ENCODE data around the gene IGF1R.
A peak's percentile ranks its signal among the peaks of the same experiment; 100 is the strongest.

IGF1R gene

DNA sequence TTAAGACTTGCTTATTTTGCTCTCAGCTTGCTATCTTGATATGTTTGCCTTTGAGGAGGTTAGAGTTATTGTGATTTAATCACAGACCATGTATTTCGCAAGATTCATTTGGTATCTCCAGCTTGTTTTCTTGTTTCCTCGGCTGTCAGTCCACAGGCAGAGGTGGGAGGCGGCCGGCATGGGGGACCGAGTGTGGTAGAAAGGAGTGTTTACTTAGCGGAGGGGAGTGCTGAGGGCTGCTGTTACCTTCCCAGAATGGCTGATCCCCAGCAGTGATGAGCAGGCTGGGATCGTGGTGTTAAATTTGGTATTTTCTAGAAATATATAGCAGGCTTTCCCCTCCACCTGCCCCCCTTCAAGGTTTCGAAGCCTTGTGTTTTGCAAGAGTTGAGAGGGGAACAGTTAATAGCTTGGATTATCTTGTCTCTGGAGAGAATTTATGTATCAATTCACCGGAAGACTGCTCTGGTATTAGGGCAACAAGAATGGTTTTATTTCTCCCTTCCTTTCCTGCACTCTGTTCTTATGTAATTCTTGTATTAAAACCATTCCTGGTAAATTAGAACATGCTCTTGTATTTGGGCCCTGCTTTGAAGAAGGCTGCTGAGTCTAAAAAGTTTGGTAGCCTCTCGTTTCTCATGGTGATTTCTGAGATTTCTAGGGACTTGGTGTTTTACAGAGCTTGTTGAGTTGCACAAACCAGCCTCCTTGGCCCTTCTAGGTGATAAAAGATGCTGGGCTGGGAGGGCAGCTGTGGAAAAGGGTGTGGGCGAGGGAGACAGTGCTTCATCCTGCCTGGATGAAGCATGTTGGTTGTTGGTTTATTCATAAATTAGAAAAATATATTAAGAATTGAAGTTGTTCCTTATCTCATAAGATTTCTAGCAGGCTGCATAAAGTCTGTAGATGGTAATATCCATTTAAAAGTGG is 151.4 kb downstream of the IGF1R start:
- peak; percentile 74 for DNase-seq (ENCODE audit: low spot score)

- DNase-seq (ENCODE audit: low spot score), result peak; percentile 64
Measured at GRCh38 chr15:98800437-98801233, 152.3 kb downstream of the IGF1R start.

DNA sequence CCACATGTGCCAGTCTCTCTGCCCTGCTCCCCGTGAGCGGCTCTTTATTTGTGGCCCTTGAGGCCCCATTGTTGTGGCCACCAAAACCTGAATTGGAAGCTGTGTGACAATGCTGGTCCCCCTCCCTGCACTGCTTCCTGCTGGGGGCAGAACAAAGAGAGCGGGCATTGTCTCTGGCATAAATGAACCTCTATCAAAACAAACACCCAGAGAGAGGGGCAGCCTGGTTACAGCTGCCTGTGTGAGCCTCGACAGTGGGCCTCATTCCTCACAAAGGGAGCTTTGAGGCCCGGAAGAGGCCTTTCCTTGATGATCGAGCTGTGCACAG is 152.9 kb downstream of the IGF1R start:
- DNase-seq (ENCODE audit: low spot score), result no peak

- no peak for DNase-seq (ENCODE audit: low spot score)
Measured at GRCh38 chr15:98802187-98802586, 153.8 kb downstream of the IGF1R start.

DNA sequence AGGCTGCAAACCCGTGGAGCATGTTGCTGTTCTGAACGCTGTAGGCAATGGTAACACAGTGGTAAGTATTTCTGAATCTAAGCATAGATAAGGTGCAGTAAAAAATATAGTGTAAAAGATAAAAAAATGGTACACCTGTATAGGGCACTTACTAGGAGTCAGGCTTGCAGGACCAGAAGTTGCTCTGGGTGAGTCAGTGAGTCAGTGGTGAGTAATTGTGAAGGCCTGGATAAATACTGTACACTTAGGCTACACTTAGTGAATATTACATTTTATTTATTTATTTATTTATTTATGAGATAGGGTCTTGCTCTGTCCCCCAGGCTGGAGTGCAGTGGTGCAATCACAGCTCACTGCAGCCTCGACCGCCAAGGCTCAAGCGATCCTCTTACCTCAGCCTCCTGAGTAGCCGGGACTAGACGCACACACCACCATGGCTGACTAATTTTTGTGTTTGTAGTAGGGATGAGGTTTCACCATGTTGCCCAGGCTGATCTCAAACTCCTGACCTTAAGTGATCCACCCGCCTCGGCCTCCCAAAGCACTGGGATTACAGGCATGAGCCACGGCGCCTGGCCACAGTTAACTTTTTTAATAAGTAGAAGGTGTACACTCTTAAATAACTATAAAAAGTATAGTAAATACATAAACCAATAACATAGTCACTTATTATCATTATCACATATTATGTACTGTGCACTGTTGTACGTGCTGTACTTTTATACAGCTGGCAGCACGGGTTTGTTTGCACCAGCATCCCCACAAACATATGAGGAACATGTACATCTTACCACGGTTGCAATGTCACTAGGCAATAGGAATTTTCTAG is 155.1 kb downstream of the IGF1R start:
- DNase-seq (ENCODE audit: low spot score), result no peak

DNA sequence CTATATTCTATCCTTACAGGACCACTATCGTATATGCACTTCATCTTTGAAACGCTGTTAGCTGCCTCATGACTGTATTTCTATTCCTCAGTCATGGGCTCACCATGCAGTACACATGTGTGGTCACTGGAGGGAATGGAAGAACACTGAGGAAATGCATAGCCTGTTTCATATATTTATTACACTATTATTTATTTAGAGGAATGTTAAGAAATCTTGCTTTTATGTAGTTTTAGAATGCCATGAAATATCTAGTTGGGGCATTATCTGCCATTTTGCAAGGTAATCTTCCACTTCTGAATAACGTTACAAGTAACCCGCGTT is 155.7 kb downstream of the IGF1R start:
- no peak for DNase-seq (ENCODE audit: low spot score)

DNA sequence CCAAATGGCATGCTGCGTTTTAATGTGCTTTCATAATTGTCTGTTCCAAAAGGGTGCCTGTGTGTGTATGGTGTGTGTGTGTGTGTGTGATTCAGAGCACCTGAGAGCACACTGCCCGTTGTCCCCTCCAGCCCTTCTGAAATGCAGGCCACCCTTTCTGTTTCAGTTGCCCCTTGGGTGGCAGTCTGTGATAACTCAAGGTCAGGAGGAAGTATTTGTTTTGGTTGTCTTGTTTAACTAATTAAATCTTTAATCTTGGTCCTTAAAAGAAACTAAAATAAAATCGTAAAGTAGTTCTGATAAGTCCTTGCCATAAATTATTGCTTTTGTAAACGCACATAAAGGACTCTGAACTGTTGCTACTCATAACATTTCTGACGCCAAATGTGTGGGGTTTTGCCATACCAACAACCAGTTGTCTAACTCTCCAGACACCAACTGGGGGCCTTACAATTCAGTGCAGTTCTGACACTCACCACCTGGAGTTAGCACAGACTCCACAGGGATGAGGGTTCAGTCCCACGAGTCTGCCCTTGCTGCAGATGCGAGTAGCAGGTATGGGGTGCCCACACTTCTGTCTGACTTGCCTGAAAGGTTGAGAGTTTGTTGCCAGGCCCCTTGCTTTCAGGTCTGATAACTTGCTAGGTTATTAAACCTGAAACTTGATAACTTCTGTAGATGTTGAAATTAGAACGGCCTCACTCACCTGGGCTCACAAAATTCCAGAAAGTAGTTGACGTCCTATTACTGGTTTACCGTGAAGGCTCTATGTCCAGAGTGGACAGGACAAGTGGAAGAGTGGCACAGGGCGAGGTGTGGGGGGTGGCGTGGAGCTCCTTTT is 157.3 kb downstream of the IGF1R start:
- DNase-seq (ENCODE audit: low spot score), result no peak

DNA sequence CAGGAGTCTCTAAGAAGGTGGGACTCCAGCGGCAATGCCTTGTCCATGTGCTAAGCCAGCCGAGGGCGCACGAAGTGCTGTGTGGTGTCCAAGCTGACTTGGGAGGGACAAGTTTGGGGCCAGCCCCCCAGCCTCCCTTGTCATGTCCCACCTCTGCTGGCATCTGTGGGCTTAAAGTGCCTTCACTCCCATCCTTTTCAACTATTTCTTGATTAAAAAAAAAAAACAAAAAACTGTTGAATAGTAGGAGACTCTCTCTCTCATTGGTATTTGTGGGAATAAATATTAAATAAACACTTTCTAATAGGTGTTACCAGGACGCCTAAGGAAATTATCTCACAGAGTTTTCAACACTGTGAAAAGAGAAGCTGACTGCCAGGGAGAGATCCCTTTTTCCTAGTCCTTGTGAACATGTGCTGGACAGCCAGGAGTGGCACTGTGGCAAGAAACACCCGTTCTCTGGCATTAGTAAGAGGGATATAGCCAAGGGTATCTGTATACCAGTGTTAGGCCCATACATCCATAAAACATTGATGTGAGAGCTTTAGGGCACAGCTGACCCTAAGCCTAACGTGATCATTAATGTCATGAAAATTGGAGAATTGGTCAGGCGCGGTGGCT is 158.0 kb downstream of the IGF1R start:
- no peak for DNase-seq (ENCODE audit: low spot score)

DNA sequence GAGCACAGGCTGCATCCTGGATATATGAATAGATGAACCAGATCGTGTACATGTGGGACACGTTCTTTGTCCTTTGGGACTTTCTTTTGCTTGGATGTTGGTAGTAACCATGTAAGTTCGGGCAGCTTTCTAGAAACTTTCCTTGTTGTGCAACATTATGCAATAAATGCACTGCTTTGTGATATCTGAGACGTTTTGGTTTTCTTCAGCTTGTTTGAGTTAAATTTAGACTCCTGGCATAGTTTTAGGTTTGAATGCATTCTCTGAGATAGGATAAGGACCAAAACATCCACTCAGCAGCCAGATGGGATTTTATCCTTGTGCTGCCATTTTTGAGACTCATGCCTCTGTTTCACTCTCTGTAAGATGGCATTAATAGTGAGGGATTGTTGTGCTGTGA is 158.9 kb downstream of the IGF1R start:
- DNase-seq (ENCODE audit: low spot score), result no peak

DNA sequence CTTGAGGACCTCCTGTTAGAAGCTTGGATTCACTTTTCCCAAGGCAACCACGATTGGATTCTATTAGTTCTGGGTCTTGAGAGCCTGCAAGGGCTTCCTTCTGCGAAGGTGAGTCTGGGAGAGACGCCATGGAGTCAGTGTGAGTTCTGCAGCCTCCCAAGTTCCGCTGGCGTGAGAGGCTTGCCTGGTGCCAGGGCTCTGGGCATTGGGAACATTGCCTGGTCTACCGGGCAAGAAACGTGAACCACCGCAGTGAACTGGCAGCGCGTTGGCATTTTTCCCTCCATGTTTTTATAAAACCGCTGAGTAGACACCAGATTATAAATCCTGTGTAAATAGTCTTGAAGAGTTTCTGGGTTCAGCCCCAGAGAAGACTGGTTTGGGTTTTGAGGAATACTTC is 160.9 kb downstream of the IGF1R start:
- DNase-seq (ENCODE audit: low spot score), result no peak

- no peak for DNase-seq (ENCODE audit: low spot score)
Measured at GRCh38 chr15:98812716-98813446, 164.5 kb downstream of the IGF1R start.

- no peak for DNase-seq (ENCODE audit: low spot score)
Measured at GRCh38 chr15:98813951-98814350, 165.6 kb downstream of the IGF1R start.

DNA sequence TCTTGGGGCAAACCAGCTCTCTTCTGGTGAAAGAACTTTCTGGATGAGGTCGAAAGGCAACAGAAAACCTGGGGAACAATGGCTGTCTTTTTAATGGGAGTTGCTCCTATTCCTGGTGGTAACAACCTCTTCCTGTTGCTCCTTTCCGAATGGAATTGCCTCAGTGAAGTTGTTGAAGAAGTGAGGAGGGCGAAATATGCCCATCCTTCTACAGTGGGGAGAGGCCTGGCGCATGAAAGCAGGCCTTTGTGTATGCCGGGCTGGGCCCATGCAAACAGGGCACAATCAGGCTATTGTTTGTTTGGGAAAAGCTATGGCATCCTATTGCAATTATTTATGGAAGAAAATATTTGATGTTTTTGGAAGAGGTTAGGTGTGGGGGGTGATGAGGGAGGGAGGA is 166.9 kb downstream of the IGF1R start:
- no peak for DNase-seq (ENCODE audit: low spot score)

DNA sequence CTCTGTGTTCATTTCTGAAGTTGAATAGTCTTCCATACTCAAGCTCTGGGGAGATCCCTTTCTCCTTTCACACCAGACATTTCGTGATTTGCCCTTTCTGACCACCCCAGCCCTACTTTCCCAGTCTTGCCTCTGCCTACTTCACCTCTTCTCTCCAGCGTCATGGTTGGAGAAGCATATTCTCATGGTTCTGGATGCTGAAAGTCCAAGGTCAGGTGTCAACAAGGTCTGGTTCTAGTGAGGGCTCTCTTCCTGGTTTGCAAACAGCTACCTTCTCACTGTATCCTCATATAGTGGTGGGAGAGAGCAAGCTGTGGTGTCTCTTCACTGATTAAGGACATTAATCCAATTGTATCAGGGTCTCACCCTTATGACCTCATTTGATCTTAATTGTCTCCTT is 169.4 kb downstream of the IGF1R start:
- no peak for DNase-seq (ENCODE audit: low spot score)

DNA sequence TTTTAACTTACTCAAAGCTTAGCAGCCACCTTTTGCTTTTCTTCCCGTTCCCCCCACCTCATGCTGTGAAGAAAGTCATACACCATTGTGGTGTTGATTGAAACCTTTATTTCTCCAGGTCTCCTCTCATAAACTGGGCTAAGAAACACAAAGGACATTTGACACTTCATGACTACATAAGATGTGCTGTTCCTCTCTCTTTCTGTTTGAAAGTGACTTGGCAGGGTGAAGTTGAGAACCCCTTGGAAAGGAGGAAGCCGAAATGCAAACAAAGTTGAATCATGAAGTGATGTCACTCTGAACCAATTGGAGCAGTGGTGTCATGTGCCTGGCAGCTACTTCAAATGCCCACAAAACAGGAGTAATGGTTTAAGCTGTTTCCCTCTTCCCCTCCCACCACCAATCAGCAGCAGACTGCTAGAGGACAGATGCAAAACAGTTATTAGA is 174.7 kb downstream of the IGF1R start:
- DNase-seq (ENCODE audit: low spot score), result no peak

GRCh38 chr15:98823616-98824015 is 175.3 kb downstream of the IGF1R start:
- no peak for DNase-seq (ENCODE audit: low spot score)

- DNase-seq (ENCODE audit: low spot score), result no peak
Measured at GRCh38 chr15:98824595-98824994, 176.3 kb downstream of the IGF1R start.

GRCh38 chr15:98826658-98827057 is 178.3 kb downstream of the IGF1R start:
- DNase-seq (ENCODE audit: low spot score), result no peak

DNA sequence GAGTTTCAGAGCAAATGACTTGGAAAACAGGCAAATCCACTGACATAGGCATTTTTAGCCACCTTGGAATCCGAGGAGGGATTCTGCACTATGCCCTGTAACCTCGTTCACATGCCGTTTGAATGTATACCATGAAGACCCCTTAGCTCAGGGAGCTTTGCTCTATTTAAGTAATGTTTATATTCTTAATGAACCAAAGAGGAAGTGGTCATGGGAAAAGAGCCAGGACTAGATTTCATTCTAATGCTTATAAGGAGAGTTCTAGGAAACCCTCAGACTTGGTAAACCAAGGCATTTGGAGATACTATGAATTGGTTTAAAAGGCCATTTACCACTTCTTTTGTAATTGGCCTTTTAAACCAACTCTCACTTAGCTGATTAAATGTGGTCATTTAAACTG is 178.9 kb downstream of the IGF1R start:
- no peak for DNase-seq (ENCODE audit: low spot score)

- DNase-seq (ENCODE audit: low spot score), result no peak
Measured at GRCh38 chr15:98830034-98830634, 181.8 kb downstream of the IGF1R start.

Measured in D341Med (cell line).